GM12878 (cell line): ENCODE data around the gene IGFBP3. TPM values are rescaled to one million over a fixed set of nuclear protein-coding genes. Genes with fewer than 3 reads are reported as not detected.

Experiments
- ATAC-seq: fragments of 200-7000 bp; cut with Tn5 transposase; 3 replicates; pipeline ENCODE4 v1.9.1; 2020; ENCODE audit warnings: mild to moderate bottlenecking, moderate library complexity
- BruUV-seq: library from RNA; stranded (reverse); fragments of 400-500 nt; replicated peaks from 2 replicates; lab custom pipeline; 2021; lab: Mats Ljungman, UMichigan
- CTCF ChIA-PET: fragments of 300-600 bp; sonication (Branson Sonifier 250); formaldehyde crosslinking; extraction: SDS; loops from one replicate; lab custom pipeline; 2021; ENCODE audit warnings: inconsistent platforms; lab: Yijun Ruan, JAX
- POLR2A ChIA-PET: fragments of 350-600 bp; formaldehyde crosslinking; extraction: SDS; loops from one replicate; lab custom pipeline; 2021; ENCODE audit warnings: inconsistent platforms; lab: Charles Lee
- RAD21 ChIA-PET: fragments of 300-600 bp; sonication (Branson Sonifier 250); formaldehyde crosslinking; loops from one replicate; lab custom pipeline; 2023; ENCODE audit warnings: antibody characterized with exemption; ENCODE audit not compliant: unreplicated experiment; lab: Charles Lee
- SMC1A ChIA-PET: fragments of 300-600 bp; sonication (Branson Sonifier 250); formaldehyde crosslinking; loops from one replicate; lab custom pipeline; 2023; ENCODE audit not compliant: unreplicated experiment, uncharacterized antibody; lab: Charles Lee
- DNase-seq: peaks from one replicate; pipeline ENCODE4 v3.0.0-alpha.2; 2011; ENCODE audit warnings: low read depth, low spot score
- FAIRE-seq: peaks from 3 replicates; lab custom pipeline; 2011; peaks lifted over from hg19 to GRCh38; lab: Jason Lieb, UNC
- H2AFZ ChIP-seq: 2 replicates; pipeline ENCODE4 v1.6.0; 2011; ENCODE audit warnings: low read depth, low read length, control low read depth; ENCODE audit not compliant: control insufficient read depth
- H3K27ac ChIP-seq: 2 replicates; pipeline ENCODE4 v1.5.1; 2011; ENCODE audit warnings: control low read depth; ENCODE audit not compliant: control insufficient read depth, insufficient read depth
- H3K27me3 ChIP-seq, 2 experiments: replicated peaks in 1 of 2; 2 replicates each; pipeline versions ENCODE4 v1.6.0 to v1.6.1; 2011; ENCODE audit warnings: low read length in 1 of 2; ENCODE audit not compliant: control insufficient read depth in 2 of 2, insufficient read depth in 2 of 2
- H3K36me3 ChIP-seq, 2 experiments: 2 replicates each; pipeline ENCODE4 v1.5.1; 2011; ENCODE audit warnings: low read length in 1 of 2; ENCODE audit not compliant: control insufficient read depth in 2 of 2, insufficient read depth in 2 of 2
- H3K4me1 ChIP-seq: 2 replicates; pipeline ENCODE4 v1.6.1; 2011; ENCODE audit warnings: mild to moderate bottlenecking, low read length, moderate library complexity, mixed read lengths; ENCODE audit not compliant: control insufficient read depth, insufficient read depth
- H3K4me2 ChIP-seq: 2 replicates; pipeline ENCODE4 v1.6.0; 2011; ENCODE audit warnings: control low read depth; ENCODE audit not compliant: control insufficient read depth, insufficient read depth
- H3K4me3 ChIP-seq: fragments of 200-600 bp; sonication (generic); 2 replicates; pipeline ENCODE4 v1.5.1; 2016
- H3K79me2 ChIP-seq: 2 replicates; pipeline ENCODE4 v1.6.0; 2011; ENCODE audit warnings: low read length; ENCODE audit not compliant: control insufficient read depth, insufficient read depth
- H3K9ac ChIP-seq: 2 replicates; pipeline ENCODE4 v1.8.0; 2011; ENCODE audit warnings: low read length, control low read depth, mixed read lengths; ENCODE audit not compliant: control insufficient read depth, insufficient read depth
- H3K9me3 ChIP-seq: replicated peaks from 3 replicates; pipeline ENCODE4 v1.5.1; 2011; ENCODE audit warnings: mild to moderate bottlenecking, low read length; ENCODE audit not compliant: control insufficient read depth, insufficient read depth
- H4K20me1 ChIP-seq: 2 replicates; pipeline ENCODE4 v1.6.0; 2011; ENCODE audit not compliant: control insufficient read depth, insufficient read depth
- ASH2L ChIP-seq: fragments of 300-600, 200-600 bp; sonication (generic); IDR thresholded peaks from 2 replicates; pipeline ENCODE4 v1.6.1; 2017; ENCODE audit warnings: low read depth, mild to moderate bottlenecking, borderline replicate concordance
- CEBPB ChIP-seq, 2 experiments: fragments of 150-350 bp in 1 of 2; IDR thresholded peaks; 2 replicates each; pipeline ENCODE4 v1.6.1; 2012 to 2014; ENCODE audit warnings: low read depth in 2 of 2, low read length in 2 of 2, borderline replicate concordance in 1 of 2, inconsistent platforms in 1 of 2
- GATAD2B ChIP-seq: fragments of 450-650 bp; conservative IDR thresholded peaks from 2 replicates; pipeline ENCODE4 v1.6.1; 2017; ENCODE audit warnings: low read depth, mild to moderate bottlenecking, moderate library complexity
- PAX5 ChIP-seq: IDR thresholded peaks from 2 replicates; pipeline ENCODE4 v1.6.1; 2011; ENCODE audit warnings: low read depth, low read length, borderline replicate concordance
- RAD21 ChIP-seq: IDR thresholded peaks from 2 replicates; pipeline ENCODE4 v1.6.1; 2011; ENCODE audit warnings: mild to moderate bottlenecking, low read depth, low read length, moderate library complexity; ENCODE audit not compliant: insufficient read depth
- TARDBP ChIP-seq: IDR thresholded peaks from 2 replicates; pipeline ENCODE4 v1.6.1; 2016; ENCODE audit warnings: borderline replicate concordance
- WRNIP1 ChIP-seq: IDR thresholded peaks from 2 replicates; pipeline ENCODE4 v1.6.1; 2011; ENCODE audit warnings: low read depth, low read length, improper control_type of control experiment, borderline replicate concordance
- ZNF207 ChIP-seq: fragments of 450-650 bp; IDR thresholded peaks from 2 replicates; pipeline ENCODE4 v1.6.1; 2014; ENCODE audit warnings: antibody characterized with exemption, mild to moderate bottlenecking, borderline replicate concordance
- WGBS: methylation state at CpG from one replicate; pipeline ENCODE4 v1.1.6; 2016; ENCODE audit warnings: low lambda C conversion rate; ENCODE audit not compliant: insufficient replicate concordance, insufficient coverage; ENCODE audit errors: missing lambda C conversion rate; 5-methylcytosine and 5-hydroxymethylcytosine counted together
- in situ Hi-C: fragments of 300-500 bp; cut with MboI; formaldehyde crosslinking; loops from 9 replicates; pipeline ENCODE4 v1.14.3; 2018; ENCODE audit warnings: mixed read lengths
- intact Hi-C: fragments of 100-400 bp; cut with micrococcal nuclease; formaldehyde crosslinking; loops from one replicate; pipeline ENCODE4 v1.14.2; 2022; ENCODE audit not compliant: unreplicated experiment
- polyA plus RNA-seq, 11 experiments: library from polyadenylated mRNA; depleted of rRNA in 4 of 11; unstranded in 6 of 11; stranded (reverse) in 5 of 11; fragments of >200 nt; fragmentation: Nextera tagmentation in 4 of 11; fragmentation: Illumina TruSeq in 1 of 11; extraction: Ambion mirVana in 4 of 11; extraction: Trizol in 1 of 11; gene quantifications; 1 replicate in 1 of 11; 2 replicates in 10 of 11; pipeline versions ENCODE4 v1.2.1 to v1.2.3, GENCODE V29; 2011 to 2016; ENCODE audit warnings: inconsistent platforms in 2 of 11, missing spikeins in 2 of 11, low read depth in 1 of 11
- total RNA-seq, 4 experiments: library from RNA; depleted of rRNA in 3 of 4; stranded (reverse); fragments of >200 nt in 3 of 4; fragmentation: Illumina TruSeq in 1 of 4; extraction: Trizol in 1 of 4; gene quantifications; 2 replicates each; pipeline versions ENCODE4 v1.2.1 to v1.2.3, GENCODE V29; 2013 to 2021
- TF ChIP-seq, protein P1 (sequence below): fragments of 150-350 bp; IDR thresholded peaks from 2 replicates; pipeline ENCODE4 v1.6.1; 2014; ENCODE audit warnings: mild to moderate bottlenecking, low read depth, low read length
- TF ChIP-seq, protein P2 (sequence below): IDR thresholded peaks from 2 replicates; pipeline ENCODE4 v1.6.1; 2011; ENCODE audit warnings: borderline replicate concordance, low read depth, mild to moderate bottlenecking, moderate library complexity, low read length; ENCODE audit not compliant: insufficient read depth, poor library complexity, severe bottlenecking

IGFBP3 gene
- total and polyA plus RNA-seq, 10 of the 15 experiments (the other 5 are each of a cell fraction or from before 2014, with no cell fraction given) = 6.0 to 28.0 (median 15.6) TPM

DNA sequence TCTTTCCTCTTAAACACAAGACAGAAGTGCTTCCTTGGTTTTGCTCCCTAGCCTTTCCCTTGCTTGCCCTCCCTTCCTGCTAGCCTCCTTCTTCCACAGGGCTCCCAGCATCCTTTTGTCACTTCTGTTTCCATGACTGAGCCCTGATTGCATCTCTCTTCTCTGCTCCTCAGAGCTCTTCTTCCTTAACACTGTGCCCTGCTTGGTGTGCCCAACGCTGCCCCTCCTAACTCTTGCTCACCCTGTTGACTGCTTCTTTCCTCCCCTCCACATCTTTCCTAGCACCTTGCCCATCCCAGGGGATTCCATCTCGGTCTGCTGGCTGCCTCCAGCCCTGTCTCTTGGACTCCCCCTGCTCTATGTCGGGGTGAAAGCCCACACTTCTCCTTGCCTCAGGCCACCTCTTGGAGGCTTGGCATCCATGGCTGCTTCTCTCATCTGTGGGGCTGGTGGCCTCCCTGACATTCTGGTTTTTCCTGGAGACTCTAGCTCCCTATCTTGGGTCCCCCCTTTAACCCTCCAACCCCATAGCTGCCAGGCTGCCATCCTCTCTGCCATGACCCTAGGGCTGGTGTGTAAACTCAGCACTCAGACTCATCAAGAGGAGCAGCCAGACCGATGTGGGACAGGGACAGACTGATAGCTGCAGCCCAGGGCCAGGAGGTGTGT is 26.9 kb downstream of the IGFBP3 start (continued):
- TF ChIP-seq, protein P1, sequence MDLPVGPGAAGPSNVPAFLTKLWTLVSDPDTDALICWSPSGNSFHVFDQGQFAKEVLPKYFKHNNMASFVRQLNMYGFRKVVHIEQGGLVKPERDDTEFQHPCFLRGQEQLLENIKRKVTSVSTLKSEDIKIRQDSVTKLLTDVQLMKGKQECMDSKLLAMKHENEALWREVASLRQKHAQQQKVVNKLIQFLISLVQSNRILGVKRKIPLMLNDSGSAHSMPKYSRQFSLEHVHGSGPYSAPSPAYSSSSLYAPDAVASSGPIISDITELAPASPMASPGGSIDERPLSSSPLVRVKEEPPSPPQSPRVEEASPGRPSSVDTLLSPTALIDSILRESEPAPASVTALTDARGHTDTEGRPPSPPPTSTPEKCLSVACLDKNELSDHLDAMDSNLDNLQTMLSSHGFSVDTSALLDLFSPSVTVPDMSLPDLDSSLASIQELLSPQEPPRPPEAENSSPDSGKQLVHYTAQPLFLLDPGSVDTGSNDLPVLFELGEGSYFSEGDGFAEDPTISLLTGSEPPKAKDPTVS = no peak
- TF ChIP-seq ASH2L (no peak), PAX5 (no peak), GATAD2B (no peak), TARDBP (no peak)

DNA sequence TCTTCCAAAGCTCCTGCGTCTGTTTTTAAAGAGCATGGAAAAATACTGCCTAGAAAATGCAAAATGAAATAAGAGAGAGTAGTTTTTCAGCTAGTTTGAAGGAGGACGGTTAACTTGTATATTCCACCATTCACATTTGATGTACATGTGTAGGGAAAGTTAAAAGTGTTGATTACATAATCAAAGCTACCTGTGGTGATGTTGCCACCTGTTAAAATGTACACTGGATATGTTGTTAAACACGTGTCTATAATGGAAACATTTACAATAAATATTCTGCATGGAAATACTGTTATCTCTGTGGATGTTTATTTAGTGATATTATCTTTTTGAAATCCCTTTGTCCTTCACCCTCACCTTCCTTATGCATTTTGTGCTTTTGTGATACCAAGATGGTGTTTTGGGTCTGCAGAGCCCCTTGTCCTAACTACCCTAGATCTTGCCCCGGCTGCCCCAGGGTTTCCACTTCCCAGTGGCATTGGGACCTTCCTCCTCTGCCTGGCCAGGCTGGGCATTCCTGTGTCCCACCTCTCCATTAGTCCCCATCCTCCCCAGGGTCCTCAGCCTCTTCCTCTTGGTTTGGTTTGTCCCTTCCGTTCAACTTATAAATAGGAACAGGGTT is 27.6 kb downstream of the IGFBP3 start:
- ATAC-seq = no peak
- no peaks in the 10 kb centered on the region for H3K36me3 ChIP-seq
- no peak overlapping the region for H3K9ac ChIP-seq
- no peaks in the 10 kb centered on the region for H3K79me2 ChIP-seq
- FAIRE-seq = peak; percentile 71
- H3K4me3 ChIP-seq = no peak overlapping the region
- TF ChIP-seq RAD21 (no peak), ZNF207 (no peak), WRNIP1 (no peak), CEBPB (IDR thresholded peaks at IDR 0.05; ENCODE audit: borderline replicate concordance in 1 of 2, low read depth in 2 of 2, low read length in 2 of 2) (no peak)
- TF ChIP-seq, protein P2, sequence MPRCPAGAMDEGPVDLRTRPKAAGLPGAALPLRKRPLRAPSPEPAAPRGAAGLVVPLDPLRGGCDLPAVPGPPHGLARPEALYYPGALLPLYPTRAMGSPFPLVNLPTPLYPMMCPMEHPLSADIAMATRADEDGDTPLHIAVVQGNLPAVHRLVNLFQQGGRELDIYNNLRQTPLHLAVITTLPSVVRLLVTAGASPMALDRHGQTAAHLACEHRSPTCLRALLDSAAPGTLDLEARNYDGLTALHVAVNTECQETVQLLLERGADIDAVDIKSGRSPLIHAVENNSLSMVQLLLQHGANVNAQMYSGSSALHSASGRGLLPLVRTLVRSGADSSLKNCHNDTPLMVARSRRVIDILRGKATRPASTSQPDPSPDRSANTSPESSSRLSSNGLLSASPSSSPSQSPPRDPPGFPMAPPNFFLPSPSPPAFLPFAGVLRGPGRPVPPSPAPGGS = no peak
- H2AFZ ChIP-seq = no peak overlapping the region
- no peaks in the 10 kb centered on the region for H3K4me1 ChIP-seq
- no peak overlapping the region for H3K27ac ChIP-seq
- WGBS = 7% methylated on average over 5 of the region's 5 CpGs
- intact Hi-C loops (no loop called here), in situ Hi-C loops (no loop called here)
- SMC1A ChIA-PET = interaction anchor here (1.0 to 1.2 kb wide), 3 partner anchors 9 to 458 kb away, joined by 3 to 4 read pairs (median 3); no protein-coding TSS in a partner anchor
- POLR2A ChIA-PET = no interaction called here
- RAD21 ChIA-PET = interaction anchor here (1.7 to 1.8 kb wide), 2 partner anchors 25 to 29 kb away, joined by 5 to 6 read pairs; no protein-coding TSS in a partner anchor
- CTCF ChIA-PET = interaction anchor here (1.1 to 1.6 kb wide), 6 partner anchors 9 to 465 kb away, joined by 3 to 7 read pairs (median 5); no protein-coding TSS in a partner anchor
- 0 out of 2 replicates have a peak, but pooled peaks cover 4% of the 10 kb centered on the region for H4K20me1 ChIP-seq
- H3K9me3 ChIP-seq = no peaks in the 10 kb centered on the region
- no peak overlapping the region for H3K4me2 ChIP-seq
- BruUV-seq = no TSS peak
- no peak for DNase-seq
- H3K27me3 ChIP-seq = peaks cover 0 to 12% of the 10 kb centered on the region in 2 experiments; a peak in 3 of 4 replicates
